MCF 10A (cell line): Measurements from ENCODE around the gene AMY2B. TPM values are rescaled to one million over a fixed set of nuclear protein-coding genes. Genes with fewer than 3 reads are reported as not detected.
A peak's percentile ranks its signal among the peaks of the same experiment; 100 is the strongest.

Source experiments
- BruUV-seq: library from RNA; stranded (reverse); fragments of 400-500 nt; replicated peaks from 2 replicates; lab custom pipeline; 2021; lab: Mats Ljungman, UMichigan
- CTCF ChIA-PET: fragments of 300-600 bp; sonication (Branson Sonifier 250); formaldehyde crosslinking; extraction: SDS; loops from one replicate; lab custom pipeline; 2021; ENCODE audit warnings: antibody characterized with exemption, inconsistent platforms; lab: Yijun Ruan, JAX
- POLR2A ChIA-PET: fragments of 300-600, 350-650 bp; sonication (Branson Sonifier 250); formaldehyde crosslinking; extraction: SDS; loops from one replicate; lab custom pipeline; 2020; ENCODE audit warnings: antibody characterized with exemption, inconsistent platforms; lab: Yijun Ruan, JAX
- DNase-seq: peaks from one replicate; pipeline ENCODE4 v3.0.0-alpha.2; 2018; ENCODE audit not compliant: unreplicated experiment
- H3K27ac Mint-ChIP-seq: one replicate; pipeline ENCODE4 v1.8.0; 2022; ENCODE audit warnings: mild to moderate bottlenecking, low read depth, mixed read lengths; ENCODE audit not compliant: unreplicated experiment
- H3K27me3 Mint-ChIP-seq: one replicate; pipeline ENCODE4 v1.8.0; 2022; ENCODE audit warnings: mixed read lengths; ENCODE audit not compliant: insufficient read depth, unreplicated experiment
- H3K36me3 Mint-ChIP-seq: one replicate; pipeline ENCODE4 v1.8.0; 2022; ENCODE audit warnings: mild to moderate bottlenecking, moderate library complexity, mixed read lengths; ENCODE audit not compliant: insufficient read depth, unreplicated experiment
- H3K4me1 Mint-ChIP-seq: one replicate; pipeline ENCODE4 v1.8.0; 2022; ENCODE audit warnings: mixed read lengths; ENCODE audit not compliant: insufficient read depth, unreplicated experiment
- H3K4me3 Mint-ChIP-seq: one replicate; pipeline ENCODE4 v1.8.0; 2022; ENCODE audit warnings: mild to moderate bottlenecking, moderate library complexity, mixed read lengths; ENCODE audit not compliant: unreplicated experiment
- H3K9me3 Mint-ChIP-seq: one replicate; pipeline ENCODE4 v1.8.0; 2022; ENCODE audit warnings: mixed read lengths; ENCODE audit not compliant: unreplicated experiment
- CTCF ChIP-seq: fragments of 200-600 bp; IDR thresholded peaks from one replicate; pipeline ENCODE4 v1.8.0; 2022; ENCODE audit warnings: antibody characterized with exemption, mild to moderate bottlenecking; ENCODE audit not compliant: unreplicated experiment
- intact Hi-C: fragments of 100-400 bp; cut with micrococcal nuclease; formaldehyde crosslinking; loops from 2 replicates; pipeline ENCODE4 v1.14.1; 2022
- total RNA-seq: library from RNA; stranded (reverse); gene quantifications from 2 replicates; pipeline ENCODE4 v1.2.3, GENCODE V29; 2022

The AMY2B gene
- total RNA-seq, 1 experiment from 2014 or later, result 10.8 TPM

GRCh38 chr1:103527331-103527730, 44.1 kb upstream of the AMY2B start:
- intact Hi-C loops, result no loop called here
- TF ChIP-seq CTCF, result no peak
- peak overlapping the region; percentile 99 for H3K4me3 Mint-ChIP-seq
- no peaks in the 10 kb centered on the region for H3K27me3 Mint-ChIP-seq
- H3K4me1 Mint-ChIP-seq, result peaks cover 23% of the 10 kb centered on the region
- H3K27ac Mint-ChIP-seq, result no peak overlapping the region
- POLR2A ChIA-PET, result interaction anchor here (0.7 to 2.1 kb wide), 3 partner anchors 8 to 331 kb away, joined by 3 to 14 read pairs (median 7); no protein-coding TSS in a partner anchor
- no peak for DNase-seq
- H3K36me3 Mint-ChIP-seq, result peaks cover 36% of the 10 kb centered on the region
- H3K9me3 Mint-ChIP-seq, result no peaks in the 10 kb centered on the region
- CTCF ChIA-PET, result no interaction called here
- BruUV-seq, result no TSS peak

GRCh38 chr1:103529746-103530145, 41.6 kb upstream of the AMY2B start:
- DNase-seq, result peak; percentile 70
- TF ChIP-seq CTCF, result no peak
- Mint-ChIP-seq H3K9me3 (no peaks in the 10 kb centered on the region), H3K27me3 (no peaks in the 10 kb centered on the region), H3K36me3 (peaks cover 45% of the 10 kb centered on the region), H3K4me1 (peaks cover 29% of the 10 kb centered on the region), H3K27ac (peak overlapping the region; percentile 17), H3K4me3 (no peak overlapping the region)
- intact Hi-C loops, result no loop called here
- ChIA-PET POLR2A (no interaction called here), CTCF (no interaction called here)
- BruUV-seq, result no TSS peak

GRCh38 chr1:103538226-103538625, 33.2 kb upstream of the AMY2B start:
- Mint-ChIP-seq H3K4me1 (peaks cover 7% of the 10 kb centered on the region), H3K27ac (no peak overlapping the region), H3K36me3 (peaks cover 68% of the 10 kb centered on the region), H3K9me3 (no peaks in the 10 kb centered on the region), H3K27me3 (no peaks in the 10 kb centered on the region), H3K4me3 (no peak overlapping the region)
- no peak for TF ChIP-seq CTCF
- BruUV-seq, result no TSS peak
- intact Hi-C loops, result no loop called here
- DNase-seq, result no peak
- ChIA-PET POLR2A (interaction anchor here (0.9 kb wide), 1 partner anchor 10 kb away, joined by 7 read pairs; no protein-coding TSS in a partner anchor), CTCF (no interaction called here)

GRCh38 chr1:103541431-103541830, 30.0 kb upstream of the AMY2B start:
- Mint-ChIP-seq H3K4me1 (peaks cover 6% of the 10 kb centered on the region), H3K27ac (no peak overlapping the region), H3K36me3 (peaks cover 78% of the 10 kb centered on the region), H3K27me3 (no peaks in the 10 kb centered on the region), H3K4me3 (no peak overlapping the region), H3K9me3 (no peaks in the 10 kb centered on the region)
- ChIA-PET POLR2A (no interaction called here), CTCF (interaction anchor here (0.5 kb wide), 1 partner anchor 680 kb away, joined by 3 read pairs; no protein-coding TSS in a partner anchor)
- TF ChIP-seq CTCF, result no peak
- intact Hi-C loops, result no loop called here
- DNase-seq, result no peak
- BruUV-seq, result no TSS peak
